ENCODE measurements around the gene CCL16. TPM values are rescaled to one million over a fixed set of nuclear protein-coding genes. Genes with fewer than 3 reads are reported as not detected.

CCL16 gene
- total and polyA plus RNA-seq, 2 of the 4 experiments (the other 2 are of a cell fraction) = not detected

DNA sequence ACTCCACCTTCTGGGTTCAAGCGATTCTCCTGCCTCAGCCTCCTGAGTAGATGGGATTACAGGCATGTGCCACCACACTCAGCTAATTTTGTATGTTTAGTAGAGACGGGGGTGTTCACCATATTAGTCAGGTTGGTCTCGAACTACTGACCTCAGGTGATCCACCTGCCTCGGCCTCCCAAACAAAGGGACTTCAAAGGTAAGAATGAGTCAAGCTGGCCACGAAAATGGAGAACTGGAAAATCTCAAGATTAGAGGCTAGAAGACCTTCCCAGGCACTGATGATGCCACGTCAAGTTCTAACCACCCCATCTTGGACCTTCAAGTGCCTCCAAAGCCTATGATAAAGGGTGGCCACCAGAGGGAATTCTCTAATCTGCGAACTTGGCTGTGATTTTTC, 21.3 kb upstream of the CCL16 start:
- Histone ChIP-seq H4K20me1 (ENCODE audit: insufficient read depth, low read length) (no peaks in the 10 kb centered on the region), H3K4me2 (ENCODE audit: low read depth, low read length) (no peak overlapping the region), H2AK5ac (ENCODE audit: low read depth, low read length) (no peak overlapping the region), H3K14ac (replicated peaks; ENCODE audit: low read depth, low read length) (no peak overlapping the region), H3K23ac (ENCODE audit: low read depth, low read length) (no peak overlapping the region), H3K4me1 (ENCODE audit: control insufficient read depth, insufficient read depth, low read length) (no peaks in the 10 kb centered on the region), H2BK120ac (ENCODE audit: low read depth, low read length) (no peak overlapping the region), H4K5ac (ENCODE audit: low read depth, low read length) (no peak overlapping the region), H2BK15ac (ENCODE audit: low read depth, low read length) (no peak overlapping the region), H3K4me3 (ENCODE audit: insufficient read depth, low read depth, low read length) (no peak overlapping the region), H3K9ac (ENCODE audit: low read depth, low read length) (no peak overlapping the region), H4K8ac (ENCODE audit: low read depth in 2 of 2, low read length in 2 of 2) (no peak overlapping the region), H3K27ac (ENCODE audit: insufficient read depth, low read length) (no peak overlapping the region), H2AFZ (replicated peaks; ENCODE audit: low read length, poor library complexity) (no peak overlapping the region), H2BK20ac (ENCODE audit: low read depth, low read length) (no peak overlapping the region), H3K18ac (ENCODE audit: low read depth, low read length) (no peak overlapping the region), H2AK9ac (replicated peaks; ENCODE audit: low read depth, low read length, poor library complexity) (no peak overlapping the region), H3K9me3 (ENCODE audit: control insufficient read depth, insufficient read depth, low read length) (no peaks in the 10 kb centered on the region), H3K36me3 (ENCODE audit: control insufficient read depth, insufficient read depth, low read length) (no peaks in the 10 kb centered on the region), H3K79me1 (ENCODE audit: low read depth in 1 of 2, low read length in 2 of 2) (no peaks in the 10 kb centered on the region), H3K56ac (ENCODE audit: extremely low read depth, insufficient read depth, low read length) (no peak overlapping the region), H2BK5ac (ENCODE audit: low read depth, low read length, poor library complexity, severe bottlenecking) (no peak overlapping the region), H3K4ac (ENCODE audit: low read depth, low read length) (no peak overlapping the region), H3K27me3 (ENCODE audit: control insufficient read depth, insufficient read depth, low read length) (no peaks in the 10 kb centered on the region; the same call in none of the 2 replicates), H4K91ac (ENCODE audit: insufficient read depth, low read depth, low read length) (no peak overlapping the region), H3K9me1 (ENCODE audit: insufficient read depth, low read length) (no peaks in the 10 kb centered on the region)
- intact Hi-C loops (cut with micrococcal nuclease) (no loop called here), dilution Hi-C loops (cut with HindIII; ENCODE audit: low sequenced_read_pairs, unreplicated experiment) (no loop called here), in situ Hi-C loops (cut with MboI; ENCODE audit: low sequenced_read_pairs) (no loop called here)
- ATAC-seq (ENCODE audit: low read depth) (no peak), DNase-seq (no peak)
- ChIA-PET CTCF (no interaction called here), POLR2A (ENCODE audit: unreplicated experiment) (no interaction called here)
- WGBS, 2 experiments (ENCODE audit: extremely low coverage in 2 of 2, insufficient read length in 1 of 2) = 33% methylated on average over 2 of the region's 7 CpGs; no CpG with 5 or more reads in 1 of the 2 experiments
- BruUV-seq (replicated peaks) = no TSS peak
- no peak for TF ChIP-seq FOS (IDR thresholded peaks at IDR 0.05; ENCODE audit: low read depth, low read length)
- TF ChIP-seq MXI1 (IDR thresholded peaks at IDR 0.05; ENCODE audit: borderline replicate concordance, low read depth, low read length) = no peak
- no peak for TF ChIP-seq RAD21 (IDR thresholded peaks at IDR 0.05; ENCODE audit: low read length)
- no peak for TF ChIP-seq MAFK (IDR thresholded peaks at IDR 0.05; ENCODE audit: low read depth, low read length)
